Activated CD4-positive, alpha-beta memory T cell treated with anti-CD3 and anti-CD28 coated beads, Interleukin-2, amount 10 ng/mL, durations not matched to agents 7 days and 5 days (primary cell): ENCODE results near the gene GGTA1. TPM values are rescaled to one million over a fixed set of nuclear protein-coding genes. Genes with fewer than 3 reads are reported as not detected.
A peak's percentile ranks its signal among the peaks of the same experiment; 100 is the strongest.
"Not testable (repeated sequence)": the region's sequence is repeated elsewhere in the genome, so short reads cannot be mapped to it uniquely, and the experiment has no call there.

ENCODE experiments used
- CTCF ChIA-PET: fragments of 350-600 bp; sonication (Branson Sonifier 250); formaldehyde crosslinking; loops from one replicate; lab custom pipeline; 2021; ENCODE audit warnings: antibody characterized with exemption, inconsistent platforms; lab: Charles Lee
- POLR2A ChIA-PET: fragments of 350-600 bp; sonication (Branson Sonifier 250); formaldehyde crosslinking; loops from one replicate; lab custom pipeline; 2021; ENCODE audit warnings: antibody characterized with exemption; lab: Charles Lee
- DNase-seq: peaks from one replicate; pipeline ENCODE4 v3.0.0-alpha.2; 2020
- H3K27ac Mint-ChIP-seq: one replicate; pipeline ENCODE4 v1.8.0; 2021; ENCODE audit warnings: mild to moderate bottlenecking, mixed read lengths
- H3K27me3 Mint-ChIP-seq: one replicate; pipeline ENCODE4 v1.8.0; 2021; ENCODE audit warnings: mixed read lengths
- H3K36me3 Mint-ChIP-seq: one replicate; pipeline ENCODE4 v1.8.0; 2021; ENCODE audit warnings: low read depth, mixed read lengths
- H3K4me1 Mint-ChIP-seq: one replicate; pipeline ENCODE4 v1.8.0; 2021; ENCODE audit warnings: mixed read lengths
- H3K4me3 Mint-ChIP-seq: one replicate; pipeline ENCODE4 v1.8.0; 2021; ENCODE audit warnings: mild to moderate bottlenecking, mixed read lengths
- H3K9me3 Mint-ChIP-seq: one replicate; pipeline ENCODE4 v1.8.0; 2021; ENCODE audit warnings: mixed read lengths
- total RNA-seq, 2 experiments: library from RNA; stranded (reverse); gene quantifications; one replicate each; pipeline ENCODE4 v1.2.3, GENCODE V29; 2021

GGTA1 gene
- total RNA-seq, 2 experiments from 2014 or later, result not detected

DNA sequence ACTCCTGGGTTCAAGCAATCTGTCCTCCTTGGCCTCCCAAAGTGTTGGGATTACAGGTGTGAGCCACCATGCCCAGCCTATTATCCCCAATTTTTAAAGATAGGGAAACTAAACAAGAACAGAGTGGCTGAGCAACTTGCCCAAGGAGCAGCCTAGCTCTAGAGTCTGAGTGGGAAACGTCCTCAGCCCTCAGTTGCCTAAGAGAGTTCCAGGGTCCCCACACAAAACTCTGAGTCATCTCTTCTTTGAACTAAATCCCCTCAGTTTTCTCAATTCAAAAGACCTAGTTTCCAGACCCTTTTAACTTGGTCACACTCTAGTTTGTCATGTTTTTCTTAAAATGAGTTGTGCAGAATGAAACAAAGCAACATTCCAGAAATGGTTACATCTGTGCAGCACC lies 33.5 kb downstream of the GGTA1 start:
- peaks cover 52% of the 10 kb centered on the region for H3K27me3 Mint-ChIP-seq
- H3K27ac Mint-ChIP-seq, result no peak overlapping the region
- H3K4me3 Mint-ChIP-seq, result no peak overlapping the region
- peaks cover 6% of the 10 kb centered on the region for H3K4me1 Mint-ChIP-seq
- no peak for DNase-seq
- no peaks in the 10 kb centered on the region for H3K9me3 Mint-ChIP-seq
- no peaks in the 10 kb centered on the region for H3K36me3 Mint-ChIP-seq
- CTCF ChIA-PET, result interaction anchor here (0.7 to 2.0 kb wide), 2 partner anchors 10 to 1422 kb away, joined by 4 to 10 read pairs; no protein-coding TSS in a partner anchor
- POLR2A ChIA-PET, result no interaction called here

DNA sequence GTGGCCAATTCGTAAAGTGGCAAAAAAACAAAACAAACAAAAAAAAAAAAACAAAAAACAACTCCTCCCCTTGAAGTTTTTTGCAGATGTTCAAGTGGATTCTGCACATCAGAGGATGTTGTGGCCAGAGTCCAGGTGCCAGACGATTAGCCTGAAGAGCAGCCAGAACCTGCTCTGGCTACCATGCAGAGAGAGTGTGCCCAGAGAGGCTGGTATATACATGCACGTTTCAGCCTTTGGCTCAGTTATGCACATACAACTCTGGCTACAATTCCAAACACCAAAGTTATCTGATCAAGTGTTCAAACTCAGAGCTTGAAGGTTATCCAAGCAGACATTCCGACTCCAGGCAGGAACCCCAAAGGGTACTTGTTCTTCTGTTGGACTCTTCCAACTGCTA lies 34.7 kb downstream of the GGTA1 start:
- Mint-ChIP-seq H3K27me3 (peaks cover 52% of the 10 kb centered on the region), H3K27ac (no peak overlapping the region), H3K9me3 (no peaks in the 10 kb centered on the region), H3K4me1 (peaks cover 6% of the 10 kb centered on the region), H3K36me3 (no peaks in the 10 kb centered on the region), H3K4me3 (no peak overlapping the region)
- ChIA-PET POLR2A (no interaction called here), CTCF (no interaction called here)
- no peak for DNase-seq

GRCh38 chr9:121463026-121463807 lies 36.4 kb downstream of the GGTA1 start:
- peak; percentile 19 for DNase-seq
- H3K4me1 Mint-ChIP-seq, result peaks cover 6% of the 10 kb centered on the region

GRCh38 chr9:121459513-121459912 lies 40.1 kb downstream of the GGTA1 start:
- H3K36me3 Mint-ChIP-seq, result no peaks in the 10 kb centered on the region
- no peak overlapping the region for H3K27ac Mint-ChIP-seq
- H3K27me3 Mint-ChIP-seq, result peaks cover 49% of the 10 kb centered on the region
- ChIA-PET CTCF (no interaction called here), POLR2A (no interaction called here)
- H3K9me3 Mint-ChIP-seq, result no peaks in the 10 kb centered on the region
- H3K4me3 Mint-ChIP-seq, result no peak overlapping the region
- DNase-seq, result no peak
- H3K4me1 Mint-ChIP-seq, result peaks cover 15% of the 10 kb centered on the region

More at GRCh38 chr9:121463026-121463807, 36.4 kb downstream of the GGTA1 start:
- ChIA-PET POLR2A (no interaction called here), CTCF (interaction anchor here (0.8 to 1.4 kb wide), 2 partner anchors 24 to 144 kb away, joined by 3 read pairs; no protein-coding TSS in a partner anchor)
- Mint-ChIP-seq H3K27me3 (peaks cover 54% of the 10 kb centered on the region), H3K36me3 (no peaks in the 10 kb centered on the region), H3K4me3 (no peak overlapping the region), H3K27ac (no peak overlapping the region), H3K9me3 (no peaks in the 10 kb centered on the region)

DNA sequence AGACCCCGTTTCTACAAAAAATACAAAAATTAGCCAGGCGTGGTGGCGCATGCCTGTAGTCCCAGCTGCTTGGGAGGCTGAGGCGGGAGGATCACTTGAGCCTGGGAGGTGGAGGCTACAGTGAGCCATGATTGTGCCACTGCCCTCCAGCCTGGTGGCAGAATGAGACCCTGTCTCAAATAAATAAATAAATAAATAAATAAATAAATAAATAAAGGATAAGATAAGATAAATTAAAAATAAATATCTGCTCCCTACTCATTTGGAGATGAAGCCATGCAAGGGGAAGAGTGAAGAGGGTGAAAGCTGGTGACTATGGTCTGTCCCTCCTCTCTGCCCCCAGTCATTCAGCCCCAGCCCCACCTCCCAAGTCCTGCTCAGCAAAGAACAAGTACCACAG lies 41.2 kb downstream of the GGTA1 start:
- H3K4me3 Mint-ChIP-seq, CTCF ChIA-PET: not testable (repeated sequence)
- H3K27me3 Mint-ChIP-seq, result peaks cover 50% of the 10 kb centered on the region

DNA sequence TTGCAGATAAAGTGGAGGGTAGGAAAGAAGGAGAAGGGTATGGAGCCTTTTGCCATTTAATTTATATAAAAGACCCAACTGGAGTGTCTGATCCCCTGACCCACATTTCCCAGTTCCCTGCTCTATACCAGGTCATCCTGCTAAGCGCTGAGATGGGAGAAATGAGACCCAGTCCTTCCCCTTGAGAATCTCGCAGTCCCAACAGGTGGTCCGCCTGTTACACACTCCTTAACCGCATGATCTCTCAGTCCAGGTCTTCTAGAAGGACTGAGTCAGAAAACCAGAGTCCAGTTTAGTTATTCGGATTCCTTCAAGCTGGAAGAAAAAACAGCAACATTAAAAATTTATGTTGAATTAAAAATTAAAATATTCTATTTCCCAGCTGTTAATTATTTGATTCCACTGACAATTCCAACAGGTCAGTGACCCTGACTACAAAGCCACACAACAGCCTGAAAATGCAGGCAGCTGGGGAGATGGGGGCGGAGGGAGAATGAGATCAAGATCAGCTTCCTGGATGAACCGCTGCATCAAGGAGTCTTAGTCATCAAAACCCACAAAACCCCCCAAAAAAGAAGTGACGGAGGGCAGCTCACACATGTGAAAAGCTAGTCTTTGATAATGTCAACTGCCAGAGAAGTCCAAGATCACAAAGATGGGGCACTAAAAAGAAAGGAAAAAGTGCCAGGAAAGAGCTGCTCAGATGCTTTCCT lies 44.0 kb downstream of the GGTA1 start:
- H3K9me3 Mint-ChIP-seq, result no peaks in the 10 kb centered on the region
- no peaks in the 10 kb centered on the region for H3K36me3 Mint-ChIP-seq
- H3K27me3 Mint-ChIP-seq, result peaks cover 42% of the 10 kb centered on the region
- ChIA-PET CTCF (interaction anchor here (1.4 kb wide), 1 partner anchor 11 kb away, joined by 10 read pairs; no protein-coding TSS in a partner anchor), POLR2A (no interaction called here)
- peaks cover 10% of the 10 kb centered on the region for H3K4me1 Mint-ChIP-seq
- H3K27ac Mint-ChIP-seq, result no peak overlapping the region
- no peak overlapping the region for H3K4me3 Mint-ChIP-seq
- DNase-seq, result peak; percentile 28

More for the DNA sequence above, 41.2 kb downstream of the GGTA1 start:
- POLR2A ChIA-PET, H3K36me3 Mint-ChIP-seq, H3K9me3 Mint-ChIP-seq, H3K27ac Mint-ChIP-seq, DNase-seq: not testable (repeated sequence)
- peaks cover 15% of the 10 kb centered on the region for H3K4me1 Mint-ChIP-seq

- H3K9me3 Mint-ChIP-seq, result no peaks in the 10 kb centered on the region
- POLR2A ChIA-PET, result no interaction called here
- H3K27me3 Mint-ChIP-seq, result peaks cover 40% of the 10 kb centered on the region
- DNase-seq, result no peak
- H3K4me1 Mint-ChIP-seq, result peaks cover 10% of the 10 kb centered on the region
- CTCF ChIA-PET, result interaction anchor here (1.3 kb wide), 1 partner anchor 135 kb away, joined by 6 read pairs; no protein-coding TSS in a partner anchor
- no peak overlapping the region for H3K27ac Mint-ChIP-seq
- H3K36me3 Mint-ChIP-seq, result no peaks in the 10 kb centered on the region
- no peak overlapping the region for H3K4me3 Mint-ChIP-seq
Observed at GRCh38 chr9:121454972-121455371, 44.7 kb downstream of the GGTA1 start.

- no peaks in the 10 kb centered on the region for H3K36me3 Mint-ChIP-seq
- ChIA-PET POLR2A (no interaction called here), CTCF (no interaction called here)
- no peak overlapping the region for H3K27ac Mint-ChIP-seq
- H3K9me3 Mint-ChIP-seq, result no peaks in the 10 kb centered on the region
- peaks cover 10% of the 10 kb centered on the region for H3K4me1 Mint-ChIP-seq
- peaks cover 33% of the 10 kb centered on the region for H3K27me3 Mint-ChIP-seq
- no peak overlapping the region for H3K4me3 Mint-ChIP-seq
- DNase-seq, result no peak
Observed at GRCh38 chr9:121453232-121453892, 46.3 kb downstream of the GGTA1 start.

- Mint-ChIP-seq H3K36me3 (no peaks in the 10 kb centered on the region), H3K4me1 (peaks cover 20% of the 10 kb centered on the region), H3K4me3 (no peak overlapping the region), H3K27ac (no peak overlapping the region), H3K9me3 (no peaks in the 10 kb centered on the region), H3K27me3 (peaks cover 41% of the 10 kb centered on the region)
- POLR2A ChIA-PET, result no interaction called here
- no peak for DNase-seq
- CTCF ChIA-PET, result no interaction called here
Observed at GRCh38 chr9:121452085-121452484, 47.6 kb downstream of the GGTA1 start.

GRCh38 chr9:121451586-121451985 lies 48.1 kb downstream of the GGTA1 start:
- peaks cover 21% of the 10 kb centered on the region for H3K4me1 Mint-ChIP-seq
- no peaks in the 10 kb centered on the region for H3K9me3 Mint-ChIP-seq
- H3K27ac Mint-ChIP-seq, result no peak overlapping the region
- POLR2A ChIA-PET, result no interaction called here
- peaks cover 37% of the 10 kb centered on the region for H3K27me3 Mint-ChIP-seq
- H3K36me3 Mint-ChIP-seq, result no peaks in the 10 kb centered on the region
- CTCF ChIA-PET, result no interaction called here
- H3K4me3 Mint-ChIP-seq, result no peak overlapping the region
- no peak for DNase-seq

GRCh38 chr9:121450241-121450640 lies 49.4 kb downstream of the GGTA1 start:
- no peaks in the 10 kb centered on the region for H3K9me3 Mint-ChIP-seq
- ChIA-PET POLR2A (no interaction called here), CTCF (no interaction called here)
- H3K36me3 Mint-ChIP-seq, result no peaks in the 10 kb centered on the region
- peaks cover 14% of the 10 kb centered on the region for H3K4me1 Mint-ChIP-seq
- no peak overlapping the region for H3K27ac Mint-ChIP-seq
- peaks cover 46% of the 10 kb centered on the region for H3K27me3 Mint-ChIP-seq
- H3K4me3 Mint-ChIP-seq, result no peak overlapping the region
- no peak for DNase-seq

DNA sequence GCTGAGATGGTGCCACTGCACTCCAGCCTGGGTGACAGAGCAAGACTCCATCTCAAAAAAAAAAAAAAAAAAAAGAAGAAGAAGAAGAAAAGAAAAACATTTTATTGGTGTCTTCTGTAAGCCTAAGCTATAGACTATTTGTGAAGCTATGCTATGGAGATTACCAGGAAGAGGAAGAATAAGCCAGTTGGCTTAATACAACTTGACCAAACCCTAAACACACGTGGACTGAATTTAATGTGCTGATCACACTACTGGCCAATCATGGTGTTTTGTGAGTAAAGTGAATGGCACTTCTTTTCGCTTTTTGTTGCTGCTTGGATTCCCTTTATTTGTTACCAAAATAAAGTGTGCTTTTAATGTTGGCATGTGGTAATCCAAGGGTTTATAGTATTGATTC lies 49.9 kb downstream of the GGTA1 start:
- ChIA-PET CTCF (no interaction called here), POLR2A (no interaction called here)
- Mint-ChIP-seq H3K27me3 (peaks cover 48% of the 10 kb centered on the region), H3K27ac (no peak overlapping the region), H3K4me3 (no peak overlapping the region), H3K36me3 (no peaks in the 10 kb centered on the region), H3K9me3 (no peaks in the 10 kb centered on the region), H3K4me1 (peaks cover 12% of the 10 kb centered on the region)
- no peak for DNase-seq

DNA sequence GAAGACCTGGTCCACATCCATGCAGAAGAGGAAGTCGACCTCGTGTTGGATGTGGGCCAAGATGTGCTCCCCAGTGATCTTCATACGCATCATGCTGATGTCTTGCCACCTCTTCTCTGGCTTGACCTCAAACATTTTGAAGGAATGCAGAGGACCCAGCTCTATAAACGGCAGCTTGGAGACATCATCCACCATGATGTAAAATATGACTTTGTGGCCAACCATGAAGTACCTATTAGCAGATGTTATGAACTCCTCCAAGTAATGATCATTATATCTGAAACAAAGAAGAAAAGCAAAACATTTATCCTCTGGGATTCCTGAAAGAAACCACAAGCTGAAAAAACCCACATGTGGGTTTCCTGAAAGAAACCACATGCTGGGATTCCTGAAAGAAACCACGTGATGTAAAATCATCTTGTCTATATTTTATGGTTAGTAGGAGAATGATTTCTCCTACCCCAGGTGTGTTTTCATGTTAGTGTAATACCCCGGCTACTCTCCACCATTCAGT lies 52.3 kb downstream of the GGTA1 start:
- no peaks in the 10 kb centered on the region for H3K9me3 Mint-ChIP-seq
- H3K36me3 Mint-ChIP-seq, result no peaks in the 10 kb centered on the region
- ChIA-PET POLR2A (no interaction called here), CTCF (no interaction called here)
- peaks cover 12% of the 10 kb centered on the region for H3K4me1 Mint-ChIP-seq
- no peak for DNase-seq
- H3K27ac Mint-ChIP-seq, result no peak overlapping the region
- H3K27me3 Mint-ChIP-seq, result peaks cover 46% of the 10 kb centered on the region
- no peak overlapping the region for H3K4me3 Mint-ChIP-seq
